HepG2 (cell line): ENCODE data around the gene TMCO4. TPM values are rescaled to one million over a fixed set of nuclear protein-coding genes. Genes with fewer than 3 reads are reported as not detected.

ENCODE experiments used
- ATAC-seq: fragments of 200-7000 bp; cut with Tn5 transposase; 3 replicates; pipeline ENCODE4 v1.9.1; 2020; ENCODE audit warnings: mild to moderate bottlenecking, moderate library complexity
- BruUV-seq: library from RNA; stranded (reverse); fragments of 400-500 nt; replicated peaks from 2 replicates; lab custom pipeline; 2021; lab: Mats Ljungman, UMichigan
- CTCF ChIA-PET: fragments of 300-600 bp; formaldehyde crosslinking; extraction: SDS; loops from one replicate; lab custom pipeline; 2021; ENCODE audit warnings: low total read pairs, inconsistent platforms, low intra/inter-chr PET ratio; lab: Yijun Ruan, JAX
- POLR2A ChIA-PET: fragments of 350-600 bp; sonication (Branson Sonifier 250); formaldehyde crosslinking; loops from one replicate; lab custom pipeline; 2020; ENCODE audit warnings: antibody characterized with exemption, inconsistent platforms; lab: Yijun Ruan, JAX
- DNase-seq: peaks from one replicate; pipeline ENCODE4 v3.0.0-alpha.2; 2015; ENCODE audit warnings: low spot score
- FAIRE-seq: peaks from 3 replicates; lab custom pipeline; 2011; peaks lifted over from hg19 to GRCh38; lab: Jason Lieb, UNC
- H2AFZ ChIP-seq: one replicate; pipeline ENCODE4 v1.6.1; 2011; ENCODE audit warnings: low read length, inconsistent platforms
- H3K27ac ChIP-seq: fragments of 300-600 bp; 3 replicates; pipeline ENCODE4 v1.8.0; 2011; ENCODE audit warnings: mixed run types, mild to moderate bottlenecking, mixed read lengths, low read length, inconsistent platforms; ENCODE audit not compliant: insufficient read depth; ENCODE audit errors: extremely low read length
- H3K27me3 ChIP-seq, 2 experiments: fragments of 200-600 bp in 1 of 2; 2 replicates in 1 of 2; 3 replicates in 1 of 2; pipeline versions ENCODE4 v1.6.0 to v1.8.0; 2011; ENCODE audit warnings: low read length in 2 of 2, mild to moderate bottlenecking in 2 of 2, moderate library complexity in 2 of 2, inconsistent platforms in 1 of 2; ENCODE audit not compliant: insufficient read depth in 2 of 2, control insufficient read depth in 1 of 2
- H3K36me3 ChIP-seq, 2 experiments: fragments of 200-600 bp in 1 of 2; replicated peaks in 1 of 2; 2 replicates in 1 of 2; 3 replicates in 1 of 2; pipeline versions ENCODE4 v1.5.1 to v1.8.0; 2011; ENCODE audit warnings: low read length in 2 of 2, inconsistent platforms in 1 of 2; ENCODE audit not compliant: insufficient read depth in 2 of 2, control insufficient read depth in 1 of 2
- H3K4me1 ChIP-seq: 2 replicates; pipeline ENCODE4 v1.5.1; 2012; ENCODE audit warnings: low read length, inconsistent platforms; ENCODE audit not compliant: insufficient read depth
- H3K4me2 ChIP-seq: 2 replicates; pipeline ENCODE4 v1.6.0; 2011; ENCODE audit warnings: low read depth, low read length, inconsistent platforms
- H3K4me3 ChIP-seq, 3 experiments: fragments of 200-600 bp in 1 of 3; sonication (generic), shearing (Covaris generic) in 1 of 3; replicated peaks in 1 of 3; 2 replicates each; pipeline ENCODE4 v1.5.1; 2011 to 2016; ENCODE audit warnings: low read length in 3 of 3, inconsistent platforms in 2 of 3, low read depth in 2 of 3, mild to moderate bottlenecking in 2 of 3, control low read depth in 1 of 3, mixed read lengths in 1 of 3; ENCODE audit not compliant: insufficient read depth in 1 of 3
- H3K79me2 ChIP-seq: one replicate; pipeline ENCODE4 v1.6.1; 2011; ENCODE audit warnings: low read length, inconsistent platforms; ENCODE audit not compliant: insufficient read depth
- H3K9ac ChIP-seq: 2 replicates; pipeline ENCODE4 v1.6.0; 2011; ENCODE audit warnings: mild to moderate bottlenecking, low read depth, low read length, inconsistent platforms; ENCODE audit not compliant: insufficient read depth
- H3K9me3 ChIP-seq: 2 replicates; pipeline ENCODE4 v1.5.1; 2012; ENCODE audit warnings: mild to moderate bottlenecking, low read length
- H4K20me1 ChIP-seq: 2 replicates; pipeline ENCODE4 v1.6.0; 2011; ENCODE audit warnings: inconsistent platforms, mild to moderate bottlenecking, low read length, moderate library complexity; ENCODE audit not compliant: insufficient read depth
- HNRNPL ChIP-seq: fragments of 200-400 bp; formaldehyde crosslinking; IDR thresholded peaks from 2 replicates; pipeline ENCODE4 v1.6.1; 2017; ENCODE audit warnings: mild to moderate bottlenecking, low read depth, low read length
- IRF1 ChIP-seq: sonication (generic); formaldehyde crosslinking; IDR thresholded peaks from 2 replicates; pipeline ENCODE4 v1.4.0; 2020; ENCODE audit warnings: low read depth, mild to moderate bottlenecking, missing genetic modification reagents
- SOX13 ChIP-seq, 3 experiments: fragments of 450-650 bp in 1 of 3; sonication (generic) in 1 of 3; formaldehyde crosslinking in 1 of 3; IDR thresholded peaks in 2 of 3; conservative IDR thresholded peaks in 1 of 3; 2 replicates each; pipeline versions ENCODE4 v1.5.0 to v1.6.1; 2016 to 2020; ENCODE audit warnings: antibody characterized with exemption in 1 of 3, mild to moderate bottlenecking in 1 of 3, missing compliant biosample characterization in 1 of 3, missing genetic modification reagents in 1 of 3, moderate library complexity in 1 of 3
- SRY ChIP-seq: sonication (generic); formaldehyde crosslinking; IDR thresholded peaks from 2 replicates; pipeline ENCODE4 v1.8.0; 2022; ENCODE audit warnings: mild to moderate bottlenecking, missing genetic modification reagents
- WGBS: methylation state at CpG from one replicate; pipeline ENCODE4 v1.1.6; 2017; ENCODE audit warnings: low lambda C conversion rate; 5-methylcytosine and 5-hydroxymethylcytosine counted together
- in situ Hi-C: cut with HindIII; loops from 2 replicates; pipeline ENCODE4 v1.10.0; 2017; ENCODE audit warnings: low pct_unique_long_range_greater_than_20kb; ENCODE audit not compliant: extremely low pct_ligation_motif_present
- intact Hi-C: fragments of 100-400 bp; cut with micrococcal nuclease; formaldehyde crosslinking; loops from one replicate; pipeline ENCODE4 v1.10.0; 2022; ENCODE audit not compliant: unreplicated experiment
- polyA plus RNA-seq, 8 experiments: library from polyadenylated mRNA; depleted of rRNA in 3 of 8; stranded (reverse) in 7 of 8; unstranded in 1 of 8; fragments of >200 nt; fragmentation: Illumina TruSeq in 4 of 8; extraction: Trizol in 4 of 8; gene quantifications; 2 replicates each; pipeline versions ENCODE4 v1.2.1 to v1.2.3, GENCODE V29; 2011 to 2016; ENCODE audit warnings: low read depth in 4 of 8, missing spikeins in 1 of 8, mixed read lengths in 1 of 8; ENCODE audit not compliant: insufficient read depth in 1 of 8
- total RNA-seq, 5 experiments: library from RNA; depleted of rRNA; stranded (reverse); fragments of >200 nt; fragmentation: Illumina TruSeq; extraction: Trizol; gene quantifications; 2 replicates each; pipeline ENCODE4 v1.2.3, GENCODE V29; 2016; ENCODE audit warnings: low read depth in 1 of 5
- TF ChIP-seq, protein P1 (sequence below): sonication (generic); formaldehyde crosslinking; IDR thresholded peaks from 2 replicates; pipeline ENCODE4 v1.4.0; 2020; ENCODE audit warnings: missing genetic modification reagents
- TF ChIP-seq, protein P2 (sequence below), 2 experiments: sonication (generic) in 1 of 2; formaldehyde crosslinking in 1 of 2; IDR thresholded peaks; 2 replicates each; pipeline versions ENCODE4 v1.4.0 to v1.6.1; 2016 to 2020; ENCODE audit warnings: borderline replicate concordance in 1 of 2, low read depth in 1 of 2, mild to moderate bottlenecking in 1 of 2, missing genetic modification reagents in 1 of 2
- TF ChIP-seq, protein P3 (sequence below): sonication (generic); formaldehyde crosslinking; IDR thresholded peaks from 2 replicates; pipeline ENCODE4 v1.5.1; 2020; ENCODE audit warnings: mild to moderate bottlenecking, missing genetic modification reagents, moderate library complexity

The TMCO4 gene
- total and polyA plus RNA-seq, 2 of the 13 experiments (the other 11 are each of a cell fraction or from before 2014, with no cell fraction given) = 2.1 to 4.1 TPM

- 0% methylated on average over 5 of the region's 22 CpGs for WGBS
- DNase-seq = peak; percentile 68
- intact Hi-C loops = loop anchor here (10.0 kb wide), 1 partner anchor 70 kb away; the partner anchor contains the start of gene OTUD3
- TF ChIP-seq, protein P1, sequence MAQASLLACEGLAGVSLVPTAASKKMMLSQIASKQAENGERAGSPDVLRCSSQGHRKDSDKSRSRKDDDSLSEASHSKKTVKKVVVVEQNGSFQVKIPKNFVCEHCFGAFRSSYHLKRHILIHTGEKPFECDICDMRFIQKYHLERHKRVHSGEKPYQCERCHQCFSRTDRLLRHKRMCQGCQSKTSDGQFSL (CRISPR knock-in tag) = no peak
- TF ChIP-seq, protein P2, sequence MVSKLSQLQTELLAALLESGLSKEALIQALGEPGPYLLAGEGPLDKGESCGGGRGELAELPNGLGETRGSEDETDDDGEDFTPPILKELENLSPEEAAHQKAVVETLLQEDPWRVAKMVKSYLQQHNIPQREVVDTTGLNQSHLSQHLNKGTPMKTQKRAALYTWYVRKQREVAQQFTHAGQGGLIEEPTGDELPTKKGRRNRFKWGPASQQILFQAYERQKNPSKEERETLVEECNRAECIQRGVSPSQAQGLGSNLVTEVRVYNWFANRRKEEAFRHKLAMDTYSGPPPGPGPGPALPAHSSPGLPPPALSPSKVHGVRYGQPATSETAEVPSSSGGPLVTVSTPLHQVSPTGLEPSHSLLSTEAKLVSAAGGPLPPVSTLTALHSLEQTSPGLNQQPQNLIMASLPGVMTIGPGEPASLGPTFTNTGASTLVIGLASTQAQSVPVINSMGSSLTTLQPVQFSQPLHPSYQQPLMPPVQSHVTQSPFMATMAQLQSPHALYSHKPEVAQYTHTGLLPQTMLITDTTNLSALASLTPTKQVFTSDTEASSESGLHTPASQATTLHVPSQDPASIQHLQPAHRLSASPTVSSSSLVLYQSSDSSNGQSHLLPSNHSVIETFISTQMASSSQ (IDR thresholded peaks at IDR 0.05; ENCODE audit: low read depth) = peak; percentile 73
- TF ChIP-seq, protein P2 (CRISPR knock-in tag; IDR thresholded peaks at IDR 0.05; ENCODE audit: borderline replicate concordance) = no peak
- TF ChIP-seq SOX13 (IDR thresholded peaks at IDR 0.05) = no peak
- peak in 1 of 2 experiments; percentile 28; a peak in 1 of 4 replicates for TF ChIP-seq SOX13 (CRISPR knock-in tag; conservative IDR thresholded peaks at IDR 0.05 in 1 of 2, IDR thresholded peaks at IDR 0.05 in 1 of 2)
- peak; percentile 70; the same call in 1 of the 2 replicates for TF ChIP-seq HNRNPL
- TF ChIP-seq SRY (CRISPR knock-in tag) = 0 out of 2 replicates have a peak, but pooled peaks have one; percentile 49
- TF ChIP-seq, protein P3, sequence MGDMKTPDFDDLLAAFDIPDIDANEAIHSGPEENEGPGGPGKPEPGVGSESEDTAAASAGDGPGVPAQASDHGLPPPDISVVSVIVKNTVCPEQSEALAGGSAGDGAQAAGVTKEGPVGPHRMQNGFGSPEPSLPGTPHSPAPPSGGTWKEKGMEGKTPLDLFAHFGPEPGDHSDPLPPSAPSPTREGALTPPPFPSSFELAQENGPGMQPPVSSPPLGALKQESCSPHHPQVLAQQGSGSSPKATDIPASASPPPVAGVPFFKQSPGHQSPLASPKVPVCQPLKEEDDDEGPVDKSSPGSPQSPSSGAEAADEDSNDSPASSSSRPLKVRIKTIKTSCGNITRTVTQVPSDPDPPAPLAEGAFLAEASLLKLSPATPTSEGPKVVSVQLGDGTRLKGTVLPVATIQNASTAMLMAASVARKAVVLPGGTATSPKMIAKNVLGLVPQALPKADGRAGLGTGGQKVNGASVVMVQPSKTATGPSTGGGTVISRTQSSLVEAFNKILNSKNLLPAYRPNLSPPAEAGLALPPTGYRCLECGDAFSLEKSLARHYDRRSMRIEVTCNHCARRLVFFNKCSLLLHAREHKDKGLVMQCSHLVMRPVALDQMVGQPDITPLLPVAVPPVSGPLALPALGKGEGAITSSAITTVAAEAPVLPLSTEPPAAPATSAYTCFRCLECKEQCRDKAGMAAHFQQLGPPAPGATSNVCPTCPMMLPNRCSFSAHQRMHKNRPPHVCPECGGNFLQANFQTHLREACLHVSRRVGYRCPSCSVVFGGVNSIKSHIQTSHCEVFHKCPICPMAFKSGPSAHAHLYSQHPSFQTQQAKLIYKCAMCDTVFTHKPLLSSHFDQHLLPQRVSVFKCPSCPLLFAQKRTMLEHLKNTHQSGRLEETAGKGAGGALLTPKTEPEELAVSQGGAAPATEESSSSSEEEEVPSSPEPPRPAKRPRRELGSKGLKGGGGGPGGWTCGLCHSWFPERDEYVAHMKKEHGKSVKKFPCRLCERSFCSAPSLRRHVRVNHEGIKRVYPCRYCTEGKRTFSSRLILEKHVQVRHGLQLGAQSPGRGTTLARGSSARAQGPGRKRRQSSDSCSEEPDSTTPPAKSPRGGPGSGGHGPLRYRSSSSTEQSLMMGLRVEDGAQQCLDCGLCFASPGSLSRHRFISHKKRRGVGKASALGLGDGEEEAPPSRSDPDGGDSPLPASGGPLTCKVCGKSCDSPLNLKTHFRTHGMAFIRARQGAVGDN (CRISPR knock-in tag) = peak; percentile 37
- TF ChIP-seq IRF1 (CRISPR knock-in tag) = no peak
These were observed 15.2 kb upstream of the TMCO4 start, which contains the start of gene RNF186 for GRCh38 chr1:19814681-19815503. Gene RNF186, minus strand, starts transcription at chr1:19815283. Its CDS starts 182 bp downstream, at chr1:19815101.

More at GRCh38 chr1:19814681-19815503, 15.2 kb upstream of the TMCO4 start, which contains the start of gene RNF186:
- ATAC-seq (peak; percentile 55), FAIRE-seq (no peak)
- in situ Hi-C loops = loop anchor here (5.0 kb wide), 1 partner anchor 53 kb away; no protein-coding TSS in a partner anchor
- H3K36me3 ChIP-seq = no peaks in the 10 kb centered on the region
- no peaks in the 10 kb centered on the region for H3K9me3 ChIP-seq
- no TSS peak for BruUV-seq
- H3K9ac ChIP-seq = peak within 1 kb of the TSS; percentile 26; the same call in 1 of the 2 replicates
- H3K27me3 ChIP-seq = peaks cover 0 to 11% of the 10 kb centered on the region in 2 experiments; a peak in 3 of 5 replicates
- H3K4me2 ChIP-seq = peak within 1 kb of the TSS; percentile 68
- peak within 1 kb of the TSS; percentile 29 to 44 (median 40); a peak in 5 of 6 replicates for H3K4me3 ChIP-seq
- H2AFZ ChIP-seq = no peak within 1 kb of the TSS
- peaks cover 53% of the 10 kb centered on the region for H3K4me1 ChIP-seq
- no peaks in the 10 kb centered on the region for H3K79me2 ChIP-seq
- peak within 1 kb of the TSS; percentile 37 for H3K27ac ChIP-seq
- ChIA-PET POLR2A (interaction anchor here (0.6 to 1.1 kb wide), 6 partner anchors 14 to 67 kb away, joined by 3 to 6 read pairs (median 3); partner anchors contain the start of gene OTUD3), CTCF (interaction anchor here (1.1 kb wide), 1 partner anchor 153 kb away, joined by 3 read pairs; no protein-coding TSS in a partner anchor)
- H4K20me1 ChIP-seq = no peaks in the 10 kb centered on the region
